ENCODE measurements around the gene CCL28. TPM values are rescaled to one million over a fixed set of nuclear protein-coding genes. Genes with fewer than 3 reads are reported as not detected.

CCL28 gene
- total and polyA plus RNA-seq, 9 of the 15 experiments (the other 6 are each of a cell fraction or from before 2014, with no cell fraction given), result not detected

GRCh38 chr5:43389679-43390329, 22.4 kb downstream of the CCL28 start (continued):
- TF ChIP-seq ATF3 (IDR thresholded peaks at IDR 0.05) (no peak), ATF3 (CRISPR knock-in tag; conservative IDR thresholded peaks at IDR 0.05) (no peak), VEZF1 (CRISPR knock-in tag; IDR thresholded peaks at IDR 0.05) (no peak; the same call in 1 of the 2 replicates), LCOR (CRISPR knock-in tag; IDR thresholded peaks at IDR 0.05) (peak; percentile 59; the same call in 1 of the 2 replicates), BDP1 (IDR thresholded peaks at IDR 0.05; ENCODE audit: insufficient read depth, insufficient read length) (no peak), PTTG1 (tag; IDR thresholded peaks at IDR 0.05; ENCODE audit: low read depth) (no peak), MBD1 (CRISPR knock-in tag; IDR thresholded peaks at IDR 0.05) (no peak), CBX2 (IDR thresholded peaks at IDR 0.05; ENCODE audit: insufficient read depth, low read length, poor library complexity, severe bottlenecking) (no peak), RHOXF2B (CRISPR knock-in tag; conservative IDR thresholded peaks at IDR 0.05) (no peak), ZBTB5 (IDR thresholded peaks at IDR 0.05) (no peak), ZNF134 (CRISPR knock-in tag; conservative IDR thresholded peaks at IDR 0.05) (no peak), ZNF263 (CRISPR knock-in tag; IDR thresholded peaks at IDR 0.05; ENCODE audit: borderline replicate concordance) (no peak; the same call in 1 of the 2 replicates), MNT (conservative IDR thresholded peaks at IDR 0.05) (peak in 1 of 2 experiments; percentile 46; a peak in 1 of 4 replicates), ZNF253 (CRISPR knock-in tag; conservative IDR thresholded peaks at IDR 0.05) (no peak), ZNF695 (CRISPR knock-in tag; IDR thresholded peaks at IDR 0.05) (no peak), BRD9 (IDR thresholded peaks at IDR 0.05; ENCODE audit: low read depth, partially characterized antibody) (peak; percentile 64), ZBTB9 (CRISPR knock-in tag; IDR thresholded peaks at IDR 0.05) (no peak), KHSRP (IDR thresholded peaks at IDR 0.05) (no peak)
